Midbrain (tissue), 1 donor: Measurements from ENCODE around the gene SCAP.
A peak's percentile ranks its signal among the peaks of the same experiment; 100 is the strongest.
"Not testable (repeated sequence)": the region's sequence is repeated elsewhere in the genome, so short reads cannot be mapped to it uniquely, and the experiment has no call there.

Experiments used
- DNase-seq: peaks from one replicate; lab custom pipeline; 2025; lab: John Stamatoyannopoulos, UW

The SCAP gene

DNA sequence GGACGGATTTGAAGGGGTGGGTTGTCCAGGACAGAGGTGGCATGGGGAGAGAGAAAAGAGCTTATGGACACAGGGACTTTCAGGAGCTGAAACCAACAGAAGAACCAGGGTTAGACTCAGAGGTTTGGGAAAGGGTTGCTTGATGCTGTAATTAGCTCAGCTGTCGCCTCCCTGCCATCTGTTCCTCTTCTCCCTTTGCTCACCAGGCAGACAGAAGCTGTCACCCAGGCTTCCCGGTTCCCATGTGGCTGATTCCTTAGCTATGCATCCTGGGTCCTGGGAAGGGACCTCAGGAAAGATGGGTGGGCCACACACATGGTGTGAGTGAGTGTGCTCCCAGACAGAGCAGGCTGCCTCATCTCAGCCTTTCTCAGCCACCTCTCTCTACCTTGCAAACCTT lies 80.9 kb downstream of the SCAP start:
- DNase-seq: no peak

DNA sequence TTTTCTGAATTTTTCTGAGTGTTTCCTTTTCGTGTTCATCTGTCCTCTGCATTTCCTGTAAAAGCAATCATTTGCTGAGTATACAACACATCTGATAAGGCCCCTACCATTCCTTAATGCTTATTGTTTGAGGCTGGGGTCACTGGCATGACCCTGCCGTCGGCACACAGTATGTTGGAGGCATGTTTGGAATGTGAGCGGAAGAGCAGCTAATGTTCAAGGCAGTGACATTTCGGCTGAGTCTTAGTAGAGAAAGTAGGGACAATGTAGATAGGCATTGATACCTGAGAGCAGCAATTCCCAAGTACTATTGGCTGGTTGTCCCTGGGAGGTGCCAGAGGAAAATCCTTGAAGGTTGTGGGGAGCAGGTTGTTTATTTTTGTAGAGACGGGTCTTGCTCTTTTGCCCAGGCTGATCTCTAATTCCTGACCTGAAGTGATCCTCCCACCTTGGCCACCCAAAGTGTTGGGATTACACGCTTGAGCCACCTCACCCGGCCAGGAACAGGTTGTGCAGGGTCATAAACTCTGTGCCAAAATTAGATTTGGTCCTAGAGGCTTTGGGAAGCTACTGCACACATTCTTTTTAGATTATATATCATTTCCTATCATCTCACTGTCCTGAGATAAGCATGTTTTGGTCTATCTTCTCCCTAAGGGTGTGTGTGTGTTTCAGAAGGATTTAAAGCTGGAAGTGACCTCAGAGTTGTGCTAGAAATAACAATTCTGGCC lies 81.4 kb downstream of the SCAP start:
- DNase-seq: no peak

DNA sequence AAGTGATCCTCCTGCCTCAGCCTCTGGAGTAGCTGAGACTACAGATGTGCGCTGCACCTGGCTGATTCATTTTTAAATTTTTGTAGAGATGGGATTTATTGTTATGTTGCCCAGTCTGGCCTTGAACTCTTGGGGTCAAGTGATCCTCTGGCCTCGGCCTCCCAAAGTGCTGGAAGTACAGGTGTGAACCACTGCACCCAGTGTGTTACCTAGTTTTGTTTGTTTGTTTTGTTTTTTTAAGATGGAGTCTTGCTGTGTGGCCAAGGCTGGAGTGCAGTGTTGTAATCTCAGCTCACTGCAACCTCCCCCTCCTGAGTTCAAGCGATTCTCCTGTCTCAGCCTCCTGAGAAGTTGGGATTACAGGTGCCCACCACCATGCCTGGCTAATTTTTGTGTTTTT lies 82.8 kb downstream of the SCAP start:
- no peak for DNase-seq

DNA sequence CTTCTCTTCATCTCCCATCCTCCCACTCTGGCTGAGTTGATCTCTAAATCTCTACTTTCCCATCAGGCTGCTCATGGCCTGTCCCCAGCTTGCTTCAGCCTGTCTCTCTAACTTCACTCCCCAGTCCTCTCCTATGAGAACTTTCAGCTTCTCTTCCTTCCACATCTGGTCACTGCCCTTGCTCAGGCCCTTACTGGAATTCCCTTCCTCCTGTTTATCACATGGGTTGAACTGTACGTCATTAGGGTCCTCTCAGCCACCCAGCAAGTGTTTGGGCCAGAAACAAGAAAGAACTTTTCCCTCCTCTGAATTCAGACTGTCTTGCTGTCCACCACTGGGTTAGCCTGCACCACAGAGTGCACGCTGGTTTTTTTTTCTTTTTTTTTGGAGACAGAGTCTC lies 89.9 kb downstream of the SCAP start:
- DNase-seq: no peak

DNA sequence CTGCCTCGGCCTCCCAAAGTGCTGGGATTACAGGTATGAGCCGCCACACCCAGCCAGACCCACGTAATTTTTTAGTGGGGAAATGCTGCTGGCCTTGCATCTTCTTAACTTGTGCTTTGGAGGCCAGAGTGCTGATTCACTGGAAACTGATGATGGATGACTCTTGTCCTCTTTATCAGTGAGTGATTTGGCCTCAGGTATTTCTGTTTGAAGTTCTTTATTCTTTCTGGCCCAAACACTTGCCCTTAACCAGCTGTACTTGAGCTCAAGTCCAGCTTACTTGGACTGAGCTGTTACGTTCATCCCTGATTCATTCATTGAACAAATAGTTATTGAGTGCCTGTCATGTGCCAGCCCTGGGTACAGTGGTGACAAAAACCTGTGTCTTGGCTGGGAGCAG lies 90.7 kb downstream of the SCAP start:
- DNase-seq: no peak

GRCh38 chr3:47384425-47384824 lies 91.3 kb downstream of the SCAP start:
- DNase-seq: no peak

- DNase-seq: peak; percentile 61
Measured at GRCh38 chr3:47381317-47382157, 94.2 kb downstream of the SCAP start.

GRCh38 chr3:47380601-47381316 lies 95.0 kb downstream of the SCAP start, which contains the start of gene PTPN23:
TSS of gene PTPN23 (plus strand) at chr3:47381021. CDS start at chr3:47381097, 76 bp downstream.
- DNase-seq: peak; percentile 99

DNA sequence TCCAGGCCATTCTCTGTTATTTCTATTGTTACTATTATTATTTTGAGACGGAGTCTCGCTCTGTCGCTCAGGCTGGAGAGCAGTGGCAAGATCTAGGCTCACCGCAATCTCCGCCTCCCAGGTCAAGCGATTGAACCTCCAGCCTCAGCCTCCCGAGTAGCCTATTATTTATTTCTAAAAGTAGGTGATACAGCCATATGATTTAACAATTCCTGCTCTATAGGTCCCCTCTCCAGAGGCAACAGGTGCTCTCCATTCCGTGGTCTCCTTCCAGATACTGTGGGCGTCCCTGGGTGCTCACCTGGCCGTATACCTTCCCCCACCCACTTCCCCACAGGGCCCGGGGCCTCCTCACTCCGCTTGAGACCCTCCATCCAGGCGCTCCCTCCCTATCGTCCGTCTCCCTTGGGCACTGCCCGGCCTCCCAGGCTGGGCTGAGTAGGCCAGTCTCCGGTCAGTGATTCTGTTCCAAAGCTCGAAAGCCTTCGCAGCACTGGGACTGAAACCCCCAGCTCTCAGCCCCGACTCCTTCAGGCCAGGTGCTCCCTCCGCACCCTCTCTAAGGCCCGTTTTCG lies 95.6 kb downstream of the SCAP start:
- DNase-seq: no peak

GRCh38 chr3:47379411-47379899 lies 96.3 kb downstream of the SCAP start:
- DNase-seq: no peak

- no peak for DNase-seq
Measured at GRCh38 chr3:47378869-47379268, 96.9 kb downstream of the SCAP start.

DNA sequence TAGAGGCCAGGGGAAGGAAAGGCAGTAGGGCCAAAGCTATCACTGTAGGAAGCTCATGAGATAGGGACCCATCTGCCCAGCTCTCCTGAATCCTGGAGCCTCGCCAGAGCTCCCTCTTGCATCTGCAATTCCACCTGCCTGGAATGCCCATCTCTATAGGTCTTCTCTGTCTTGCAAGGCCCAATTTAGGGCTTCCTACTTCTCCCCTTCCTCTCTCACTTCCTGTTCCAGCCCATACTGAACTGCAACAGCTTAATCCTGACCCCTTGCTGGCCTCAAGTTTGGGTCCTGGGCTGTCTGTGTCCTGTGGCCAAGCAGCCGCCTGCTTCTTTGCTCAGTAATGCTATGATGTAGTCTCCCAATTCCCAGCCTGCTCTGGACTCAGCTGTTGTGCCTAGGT lies 98.6 kb downstream of the SCAP start:
- DNase-seq: no peak

- no peak for DNase-seq
Measured at GRCh38 chr3:47376393-47376792, 99.3 kb downstream of the SCAP start.

DNA sequence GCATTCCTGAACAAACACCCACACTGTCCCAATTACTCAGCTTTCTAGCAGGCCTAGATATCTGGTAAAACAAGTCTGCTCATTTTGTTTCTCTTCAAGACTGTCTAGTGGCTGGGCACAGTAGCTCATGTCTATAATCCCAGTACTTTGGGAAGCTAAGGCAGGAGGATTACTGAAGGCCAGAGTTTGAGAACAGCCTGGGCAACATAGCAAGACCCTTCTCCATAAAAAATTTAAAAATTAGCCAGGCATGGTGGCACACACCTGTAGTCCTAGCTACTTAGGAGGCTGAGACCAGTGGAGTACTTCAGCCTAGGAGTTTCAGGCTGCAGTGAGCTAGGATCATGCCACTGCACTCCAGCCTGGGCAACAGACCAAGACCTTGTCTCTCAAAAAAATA lies 101.2 kb downstream of the SCAP start:
- no peak for DNase-seq

- DNase-seq: no peak
Measured at GRCh38 chr3:47370887-47371697, 104.6 kb downstream of the SCAP start.

GRCh38 chr3:47370020-47370419 lies 105.7 kb downstream of the SCAP start:
- DNase-seq: not testable (repeated sequence)

- no peak for DNase-seq
Measured at GRCh38 chr3:47367631-47368030, 108.1 kb downstream of the SCAP start.

DNA sequence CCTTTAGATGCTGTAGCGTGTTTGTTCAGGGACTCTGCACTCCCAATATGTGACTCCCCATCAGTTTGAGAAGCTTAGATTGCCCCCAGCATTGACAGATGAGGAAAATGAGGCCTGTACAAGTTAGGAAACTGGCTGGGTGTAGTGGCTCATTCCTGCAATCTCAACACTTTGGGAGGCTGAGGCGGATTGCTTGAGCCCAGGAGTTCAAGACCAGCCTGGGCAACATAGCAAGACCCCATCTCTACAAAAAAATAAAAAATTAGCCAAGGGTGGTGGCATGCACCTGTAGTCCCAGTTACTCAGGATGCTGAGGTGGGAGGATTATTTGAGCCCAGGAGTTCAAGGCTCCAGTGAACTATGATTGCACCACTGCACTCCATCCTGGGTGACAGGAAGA lies 108.9 kb downstream of the SCAP start:
- no peak for DNase-seq

DNA sequence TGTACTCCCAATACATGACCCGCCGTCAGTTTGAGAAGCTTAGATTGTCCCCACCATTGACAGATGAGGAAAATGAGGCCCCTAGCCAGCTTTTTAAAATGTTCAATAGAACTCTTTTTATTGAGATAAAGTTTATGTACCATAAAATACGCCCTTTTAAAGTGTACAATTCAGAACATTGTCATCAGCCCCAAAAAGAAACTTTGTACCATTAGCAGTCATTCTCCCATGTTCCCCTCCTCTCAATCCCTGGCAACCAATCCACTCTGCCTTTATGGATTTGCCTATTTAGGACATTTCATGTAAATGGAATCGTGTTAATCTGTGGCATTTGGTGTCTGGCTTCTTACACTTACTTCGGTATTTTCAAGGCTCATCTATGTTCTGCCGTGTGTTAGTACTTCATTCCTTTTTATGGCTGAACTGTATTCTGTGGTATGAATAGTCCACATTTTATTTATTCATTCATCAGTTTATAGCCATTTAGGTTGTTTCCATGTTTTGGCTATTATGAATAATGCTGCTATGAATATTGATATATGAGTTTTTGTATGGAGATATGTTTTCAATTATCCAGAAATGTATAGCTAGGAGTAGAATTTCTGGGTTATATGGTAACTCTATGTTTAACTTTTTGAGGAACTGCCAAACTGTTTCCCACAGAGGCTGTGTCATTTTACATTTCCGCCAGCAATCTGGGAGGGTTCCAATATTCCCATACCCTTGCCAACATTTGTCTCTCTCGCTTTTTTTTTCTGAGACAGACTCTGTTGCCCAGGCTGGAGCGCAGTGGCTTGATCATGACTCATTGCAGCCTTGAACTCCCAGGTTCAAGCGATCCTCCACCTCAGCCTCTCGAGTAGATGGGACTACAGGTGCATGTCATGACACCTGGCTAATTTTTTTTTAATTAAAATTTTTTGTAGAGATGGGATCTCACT lies 110.3 kb downstream of the SCAP start:
- DNase-seq: no peak
